ENCODE results near the gene C1orf141. TPM values are rescaled to one million over a fixed set of nuclear protein-coding genes. Genes with fewer than 3 reads are reported as not detected.

The C1orf141 gene
- total and polyA plus RNA-seq, 8 donors: 0.24 to 2.3 (median 0.40) TPM; not detected in 2

GRCh38 chr1:67058242-67058641, 76.5 kb downstream of the C1orf141 start:
- intact Hi-C loops (cut with DNase I): no loop called here
- Histone ChIP-seq H3K9me3 (no peaks in the 10 kb centered on the region), H3K4me3 (no peak overlapping the region), H3K4me1 (peaks cover 0 to 4% of the 10 kb centered on the region in 2 donors), H3K36me3 (no peaks in the 10 kb centered on the region), H3K27ac (no peak overlapping the region), H3K27me3 (no peaks in the 10 kb centered on the region)
- TF ChIP-seq CTCF (IDR thresholded peaks at IDR 0.05): no peak
- DNase-seq (no peak), ATAC-seq (no peak)

GRCh38 chr1:67053785-67054772, 80.7 kb downstream of the C1orf141 start, which contains the start of gene SLC35D1:
TSS of gene SLC35D1 (minus strand) at chr1:67054148. CDS start at chr1:67054013, 135 bp downstream.
- intact Hi-C loops (cut with DNase I): no loop called here
- Histone ChIP-seq H3K4me1 (peaks cover 0 to 20% of the 10 kb centered on the region in 2 donors), H3K27ac (peak within 1 kb of the TSS; percentile 93 to 94), H3K9me3 (no peaks in the 10 kb centered on the region), H3K4me3 (peak within 1 kb of the TSS; percentile 75 to 81), H3K36me3 (peaks cover 0 to 5% of the 10 kb centered on the region in 2 donors), H3K27me3 (no peaks in the 10 kb centered on the region)
- peak; percentile 77 to 94 (median 80) for DNase-seq
- ATAC-seq: peak; percentile 91
- no peak for TF ChIP-seq CTCF (IDR thresholded peaks at IDR 0.05)

GRCh38 chr1:67053535-67053784, 81.3 kb downstream of the C1orf141 start:
- Histone ChIP-seq H3K4me3 (peak overlapping the region; percentile 75 to 81), H3K36me3 (peaks cover 0 to 11% of the 10 kb centered on the region in 2 donors), H3K27me3 (no peaks in the 10 kb centered on the region), H3K4me1 (peaks cover 0 to 20% of the 10 kb centered on the region in 2 donors), H3K27ac (peak overlapping the region; percentile 93 to 94), H3K9me3 (no peaks in the 10 kb centered on the region)
- ATAC-seq (peak; percentile 80), DNase-seq (peak in 3 of 4 donors; percentile 67 to 92 (median 77))
- TF ChIP-seq CTCF (IDR thresholded peaks at IDR 0.05): no peak
- intact Hi-C loops (cut with DNase I): no loop called here

GRCh38 chr1:67052741-67053534, 81.8 kb downstream of the C1orf141 start:
- intact Hi-C loops (cut with DNase I): no loop called here
- Histone ChIP-seq H3K9me3 (no peaks in the 10 kb centered on the region), H3K4me3 (peak overlapping the region; percentile 75 to 81), H3K36me3 (peaks cover 0 to 16% of the 10 kb centered on the region in 2 donors), H3K27ac (peak overlapping the region; percentile 93 to 94), H3K4me1 (peaks cover 0 to 20% of the 10 kb centered on the region in 2 donors), H3K27me3 (no peaks in the 10 kb centered on the region)
- DNase-seq (peak in 3 of 4 donors; percentile 37 to 73 (median 48)), ATAC-seq (peak; percentile 38)
- no peak for TF ChIP-seq CTCF (IDR thresholded peaks at IDR 0.05)

GRCh38 chr1:67051196-67051595, 83.6 kb downstream of the C1orf141 start:
- Histone ChIP-seq H3K27me3 (no peaks in the 10 kb centered on the region), H3K4me3 (no peak overlapping the region), H3K9me3 (no peaks in the 10 kb centered on the region), H3K27ac (no peak overlapping the region), H3K4me1 (peaks cover 0 to 20% of the 10 kb centered on the region in 2 donors), H3K36me3 (peaks cover 0 to 31% of the 10 kb centered on the region in 2 donors)
- DNase-seq (no peak), ATAC-seq (no peak)
- intact Hi-C loops (cut with DNase I): no loop called here
- TF ChIP-seq CTCF (IDR thresholded peaks at IDR 0.05): no peak

Data from left lung (tissue), 10 donors.